ENCODE measurements around the gene DTNBP1. TPM values are rescaled to one million over a fixed set of nuclear protein-coding genes. Genes with fewer than 3 reads are reported as not detected.

The DTNBP1 gene
- total and polyA plus RNA-seq, 2 of the 4 experiments (the other 2 are of a cell fraction), result 4.8 to 18.7 TPM

- no peaks in the 10 kb centered on the region; the same call in 1 of the 2 replicates for H3K4me1 ChIP-seq (ENCODE audit: control insufficient read depth, insufficient read depth, low read length)
- H3K4ac ChIP-seq (ENCODE audit: low read depth, low read length), result no peak overlapping the region
- ATAC-seq (ENCODE audit: low read depth), result no peak
- 0 out of 2 replicates have a peak, but pooled peaks cover 1% of the 10 kb centered on the region for H3K36me3 ChIP-seq (ENCODE audit: control insufficient read depth, insufficient read depth, low read length)
- no TSS peak for BruUV-seq (replicated peaks)
- WGBS, 2 experiments (ENCODE audit: extremely low coverage in 2 of 2, insufficient read length in 1 of 2), result 88% methylated on average over 2 of the region's 2 CpGs; no CpG with 5 or more reads in 1 of the 2 experiments
- TF ChIP-seq MXI1 (IDR thresholded peaks at IDR 0.05; ENCODE audit: borderline replicate concordance, low read depth, low read length), result no peak
- no peak for TF ChIP-seq CEBPB (IDR thresholded peaks at IDR 0.05; ENCODE audit: low read depth, low read length)
- no peaks in the 10 kb centered on the region; the same call in 1 of the 2 replicates for H3K9me3 ChIP-seq (ENCODE audit: control insufficient read depth, insufficient read depth, low read length)
- dilution Hi-C loops (cut with HindIII; ENCODE audit: low sequenced_read_pairs, unreplicated experiment), result no loop called here
- no peak overlapping the region for H2AK9ac ChIP-seq (replicated peaks; ENCODE audit: low read depth, low read length, poor library complexity)
- H2BK20ac ChIP-seq (ENCODE audit: low read depth, low read length), result no peak overlapping the region
- ChIA-PET CTCF (no interaction called here), POLR2A (ENCODE audit: unreplicated experiment) (interaction anchor here (0.7 kb wide), 1 partner anchor 310 kb away, joined by 3 read pairs; no protein-coding TSS in a partner anchor)
- no peaks in the 10 kb centered on the region; a peak in 1 of 4 replicates for H3K79me1 ChIP-seq (ENCODE audit: low read depth in 1 of 2, low read length in 2 of 2)
- no peak overlapping the region for H3K56ac ChIP-seq (ENCODE audit: extremely low read depth, insufficient read depth, low read length)
- intact Hi-C loops (cut with micrococcal nuclease), result no loop called here
- H3K4me2 ChIP-seq (ENCODE audit: low read depth, low read length), result no peak overlapping the region
- H2AK5ac ChIP-seq (ENCODE audit: low read depth, low read length), result no peak overlapping the region
- DNase-seq, result no peak
- H3K9me1 ChIP-seq (ENCODE audit: insufficient read depth, low read length), result no peaks in the 10 kb centered on the region
- H3K27me3 ChIP-seq (ENCODE audit: control insufficient read depth, insufficient read depth, low read length), result no peaks in the 10 kb centered on the region
- H3K9ac ChIP-seq (ENCODE audit: low read depth, low read length), result no peak overlapping the region
- H4K5ac ChIP-seq (ENCODE audit: low read depth, low read length), result no peak overlapping the region
- H2BK5ac ChIP-seq (ENCODE audit: low read depth, low read length, poor library complexity, severe bottlenecking), result no peak overlapping the region
- H4K20me1 ChIP-seq (ENCODE audit: insufficient read depth, low read length), result no peaks in the 10 kb centered on the region
- no peak overlapping the region for H3K18ac ChIP-seq (ENCODE audit: low read depth, low read length)
- H2BK15ac ChIP-seq (ENCODE audit: low read depth, low read length), result no peak overlapping the region
- no peak overlapping the region for H3K4me3 ChIP-seq (ENCODE audit: insufficient read depth, low read depth, low read length)
- no peak overlapping the region for H4K91ac ChIP-seq (ENCODE audit: insufficient read depth, low read depth, low read length)
- H3K23ac ChIP-seq (ENCODE audit: low read depth, low read length), result no peak overlapping the region
- H3K14ac ChIP-seq (replicated peaks; ENCODE audit: low read depth, low read length), result no peak overlapping the region
- in situ Hi-C loops (cut with MboI; ENCODE audit: low sequenced_read_pairs), result no loop called here
- H2BK120ac ChIP-seq (ENCODE audit: low read depth, low read length), result no peak overlapping the region
- no peak overlapping the region for H2AFZ ChIP-seq (replicated peaks; ENCODE audit: low read length, poor library complexity)
- no peak overlapping the region for H3K27ac ChIP-seq (ENCODE audit: insufficient read depth, low read length)
- no peak overlapping the region for H4K8ac ChIP-seq (ENCODE audit: low read depth in 2 of 2, low read length in 2 of 2)
Observed at GRCh38 chr6:15570171-15570570, 92.7 kb downstream of the DTNBP1 start.
